Measurements from ENCODE around the gene ARHGEF12. TPM values are rescaled to one million over a fixed set of nuclear protein-coding genes. Genes with fewer than 3 reads are reported as not detected.

Gene ARHGEF12
- total and polyA plus RNA-seq, 7 donors = 18.6 to 129 (median 80.5) TPM

DNA sequence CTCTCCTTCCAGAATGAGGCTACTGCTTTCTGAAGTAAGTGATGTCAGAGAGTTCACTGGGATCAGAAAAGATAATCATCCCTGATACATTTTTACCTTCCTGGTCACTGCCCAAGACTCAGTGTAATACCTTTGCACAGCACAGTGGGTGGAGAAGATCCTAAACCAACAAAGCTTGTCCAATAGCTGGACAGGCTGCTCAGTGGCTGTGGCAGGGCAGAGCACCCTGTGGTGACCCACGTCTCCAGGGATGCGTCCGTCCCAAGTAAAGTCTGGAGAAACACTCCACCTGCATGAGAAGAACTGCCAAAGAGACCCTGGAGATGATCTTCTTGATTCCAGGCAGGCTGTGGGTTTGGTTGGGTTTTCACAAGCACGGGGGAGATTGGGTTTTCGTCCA, 42.1 kb upstream of the ARHGEF12 start:
- Histone ChIP-seq H3K9me3 (no peaks in the 10 kb centered on the region), H3K4me3 (no peak overlapping the region), H3K4me1 (no peaks in the 10 kb centered on the region), H3K36me3 (no peaks in the 10 kb centered on the region), H3K27ac (no peak overlapping the region), H3K27me3 (peaks cover 0 to 32% (median 6%) of the 10 kb centered on the region in 3 donors)
- TF ChIP-seq, protein P1, sequence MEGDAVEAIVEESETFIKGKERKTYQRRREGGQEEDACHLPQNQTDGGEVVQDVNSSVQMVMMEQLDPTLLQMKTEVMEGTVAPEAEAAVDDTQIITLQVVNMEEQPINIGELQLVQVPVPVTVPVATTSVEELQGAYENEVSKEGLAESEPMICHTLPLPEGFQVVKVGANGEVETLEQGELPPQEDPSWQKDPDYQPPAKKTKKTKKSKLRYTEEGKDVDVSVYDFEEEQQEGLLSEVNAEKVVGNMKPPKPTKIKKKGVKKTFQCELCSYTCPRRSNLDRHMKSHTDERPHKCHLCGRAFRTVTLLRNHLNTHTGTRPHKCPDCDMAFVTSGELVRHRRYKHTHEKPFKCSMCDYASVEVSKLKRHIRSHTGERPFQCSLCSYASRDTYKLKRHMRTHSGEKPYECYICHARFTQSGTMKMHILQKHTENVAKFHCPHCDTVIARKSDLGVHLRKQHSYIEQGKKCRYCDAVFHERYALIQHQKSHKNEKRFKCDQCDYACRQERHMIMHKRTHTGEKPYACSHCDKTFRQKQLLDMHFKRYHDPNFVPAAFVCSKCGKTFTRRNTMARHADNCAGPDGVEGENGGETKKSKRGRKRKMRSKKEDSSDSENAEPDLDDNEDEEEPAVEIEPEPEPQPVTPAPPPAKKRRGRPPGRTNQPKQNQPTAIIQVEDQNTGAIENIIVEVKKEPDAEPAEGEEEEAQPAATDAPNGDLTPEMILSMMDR (IDR thresholded peaks at IDR 0.05) = no peak
- TF ChIP-seq POLR2AphosphoS5 (IDR thresholded peaks at IDR 0.05) = no peak
- no peak for TF ChIP-seq EP300 (IDR thresholded peaks at IDR 0.05)
- no peak for TF ChIP-seq POLR2A (IDR thresholded peaks at IDR 0.05)
- DNase-seq = no peak
- intact Hi-C loops (cut with DNase I) = no loop called here
- 57 to 77% methylated on average over 5 of the region's 5 CpGs for WGBS, 2 donors

DNA sequence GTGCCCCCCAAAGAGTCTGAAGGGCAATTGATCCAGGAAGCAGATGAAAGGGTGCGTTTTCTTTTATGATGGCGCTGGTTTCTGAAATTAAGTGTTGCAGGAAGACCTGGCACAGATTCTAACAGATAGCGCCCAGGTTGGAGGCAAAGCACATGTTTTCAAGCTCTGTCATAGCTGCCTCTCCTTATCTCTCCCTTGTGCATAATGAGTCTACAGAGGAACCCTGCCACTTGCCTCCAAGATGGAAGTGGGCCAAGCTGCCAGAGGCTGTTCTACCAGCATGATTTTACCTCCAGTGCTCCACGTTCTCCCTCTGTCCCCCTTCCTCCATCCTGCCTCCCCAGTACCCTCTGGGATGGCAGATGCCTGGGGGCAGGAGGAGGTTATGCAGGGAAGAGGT, 41.1 kb upstream of the ARHGEF12 start:
- Histone ChIP-seq H3K4me3 (no peak overlapping the region), H3K36me3 (no peaks in the 10 kb centered on the region), H3K27ac (no peak overlapping the region), H3K4me1 (no peaks in the 10 kb centered on the region), H3K27me3 (peaks cover 0 to 32% (median 6%) of the 10 kb centered on the region in 3 donors), H3K9me3 (no peaks in the 10 kb centered on the region)
- 15 to 43% methylated on average over 4 of the region's 4 CpGs for WGBS, 2 donors
- no peak for DNase-seq
- TF ChIP-seq POLR2A (IDR thresholded peaks at IDR 0.05) (no peak), POLR2AphosphoS5 (IDR thresholded peaks at IDR 0.05) (no peak)
- intact Hi-C loops (cut with DNase I) = no loop called here

DNA sequence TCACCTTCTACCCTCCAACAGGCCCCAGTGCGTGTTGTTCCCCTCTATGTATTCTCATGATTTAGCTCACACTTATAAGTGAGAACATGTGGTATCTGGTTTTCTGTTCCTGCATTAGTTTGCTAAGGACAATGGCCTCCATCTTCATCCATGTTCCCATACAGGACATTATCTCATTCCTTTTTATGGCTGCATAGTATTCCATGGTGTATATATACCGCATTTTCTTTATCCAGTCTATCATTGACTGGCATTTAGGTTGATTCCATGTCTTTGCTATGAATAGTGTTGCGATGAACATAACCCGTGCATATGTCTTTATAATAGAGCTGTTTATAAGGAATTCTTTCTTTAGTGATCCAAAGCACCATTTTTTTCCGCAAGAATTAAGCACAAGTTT, 39.7 kb upstream of the ARHGEF12 start:
- DNase-seq = no peak
- Histone ChIP-seq H3K4me3 (no peak overlapping the region), H3K4me1 (no peaks in the 10 kb centered on the region), H3K9me3 (no peaks in the 10 kb centered on the region), H3K36me3 (no peaks in the 10 kb centered on the region), H3K27ac (no peak overlapping the region), H3K27me3 (peaks cover 0 to 32% (median 6%) of the 10 kb centered on the region in 3 donors)
- WGBS, 2 donors = 96 to 98% methylated on average over 5 of the region's 5 CpGs
- TF ChIP-seq POLR2AphosphoS5 (IDR thresholded peaks at IDR 0.05) = no peak
- no peak for TF ChIP-seq POLR2A (IDR thresholded peaks at IDR 0.05)
- no peak for TF ChIP-seq EP300 (IDR thresholded peaks at IDR 0.05)
- TF ChIP-seq, protein P1 (IDR thresholded peaks at IDR 0.05) = no peak
- intact Hi-C loops (cut with DNase I) = no loop called here

DNA sequence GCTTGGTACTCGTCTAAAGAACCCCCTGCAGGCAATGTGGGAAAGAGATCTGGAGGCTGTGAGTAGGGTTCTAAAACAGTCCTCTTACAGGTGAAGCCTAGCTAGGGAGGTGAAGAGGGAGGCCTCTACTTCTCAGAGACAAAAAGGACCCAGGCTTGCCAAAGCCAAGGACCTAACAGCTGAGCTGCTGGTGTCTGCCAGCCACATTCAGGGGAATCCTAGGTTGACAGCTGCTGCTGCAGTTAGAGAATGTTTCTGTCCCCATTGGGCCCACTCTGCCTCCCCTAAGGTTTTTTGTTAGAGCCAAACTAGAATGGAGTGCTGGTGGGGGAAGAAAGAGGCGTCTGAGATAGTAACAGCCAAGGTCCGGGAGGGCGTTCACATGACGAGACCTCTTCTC, 37.8 kb upstream of the ARHGEF12 start:
- peaks cover 0 to 26% (median 6%) of the 10 kb centered on the region in 3 donors for H3K27me3 ChIP-seq
- 81 to 94% methylated on average over 5 of the region's 5 CpGs for WGBS, 2 donors
- intact Hi-C loops (cut with DNase I) = no loop called here

DNA sequence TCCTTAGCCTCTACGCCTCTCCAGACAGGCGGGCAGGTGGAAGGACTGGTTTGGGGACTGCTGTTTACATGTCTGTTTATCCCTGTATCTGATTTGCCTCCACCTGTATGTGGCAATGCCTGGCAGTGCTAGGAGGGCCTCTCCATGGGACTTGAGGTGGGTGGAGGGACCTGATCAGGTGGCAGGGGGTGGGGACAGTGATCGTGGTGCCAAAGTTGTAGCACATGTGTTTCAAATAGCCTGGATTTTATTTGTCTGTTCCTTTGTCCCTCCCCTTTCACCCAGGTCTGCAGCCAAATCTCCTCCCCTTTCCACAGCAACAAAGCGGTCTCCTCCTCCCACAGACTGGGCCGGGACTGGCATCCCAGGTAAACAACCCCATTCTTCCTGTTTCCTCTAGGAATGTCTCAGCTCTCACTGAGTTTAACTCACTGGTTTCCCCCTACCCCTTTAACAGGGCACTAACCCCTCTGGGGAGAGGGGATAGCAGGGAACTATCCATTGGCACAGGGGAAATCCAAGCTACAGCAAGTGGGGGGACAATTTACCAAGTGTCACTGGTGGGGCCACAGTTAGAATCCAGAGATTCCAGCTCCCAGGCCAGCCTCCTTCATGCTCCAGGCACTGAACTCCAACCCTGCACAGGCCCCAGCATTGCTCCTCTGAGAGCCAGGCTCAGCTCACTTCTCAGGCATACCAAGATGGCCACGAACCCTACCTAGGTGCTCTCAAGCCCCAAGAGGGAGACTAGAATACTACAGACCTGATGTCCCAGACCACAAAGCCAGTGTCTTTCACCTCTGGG, 34.0 kb upstream of the ARHGEF12 start:
- H3K4me1 ChIP-seq = no peaks in the 10 kb centered on the region
- intact Hi-C loops (cut with DNase I) = loop anchor here (2.0 to 5.0 kb wide), 2 partner anchors 67 to 635 kb away; no protein-coding TSS in a partner anchor
- H3K36me3 ChIP-seq = no peaks in the 10 kb centered on the region
- H3K27me3 ChIP-seq = peaks cover 0 to 3% (median 0%) of the 10 kb centered on the region in 3 donors
- no peak overlapping the region for H3K27ac ChIP-seq
- no peak for DNase-seq
- 21 to 64% methylated on average over 6 of the region's 6 CpGs for WGBS, 2 donors
- no peak for TF ChIP-seq POLR2AphosphoS5 (IDR thresholded peaks at IDR 0.05)
- no peak for TF ChIP-seq EP300 (IDR thresholded peaks at IDR 0.05)
- no peak for TF ChIP-seq POLR2A (IDR thresholded peaks at IDR 0.05)
- TF ChIP-seq, protein P1 (IDR thresholded peaks at IDR 0.05) = no peak
- H3K4me3 ChIP-seq = no peak overlapping the region
- no peaks in the 10 kb centered on the region for H3K9me3 ChIP-seq

More for the DNA sequence above, 37.8 kb upstream of the ARHGEF12 start:
- no peaks in the 10 kb centered on the region for H3K4me1 ChIP-seq
- DNase-seq = no peak
- H3K9me3 ChIP-seq = no peaks in the 10 kb centered on the region
- no peak overlapping the region for H3K4me3 ChIP-seq
- no peaks in the 10 kb centered on the region for H3K36me3 ChIP-seq
- TF ChIP-seq EP300 (IDR thresholded peaks at IDR 0.05) (no peak), POLR2AphosphoS5 (IDR thresholded peaks at IDR 0.05) (no peak), POLR2A (IDR thresholded peaks at IDR 0.05) (no peak)
- TF ChIP-seq, protein P1 (IDR thresholded peaks at IDR 0.05) = no peak
- no peak overlapping the region for H3K27ac ChIP-seq

All from sigmoid colon (tissue), 7 donors.